Spinal cord (tissue), 4 donors: ENCODE measurements around the gene GP5. TPM values are rescaled to one million over a fixed set of nuclear protein-coding genes. Genes with fewer than 3 reads are reported as not detected.

ENCODE experiments used
- polyA plus RNA-seq, 2 donors: library from polyadenylated mRNA; unstranded; fragments of 120-200 nt; gene quantifications; one replicate each; pipeline ENCODE4 v1.2.1, GENCODE V29; 2013; ENCODE audit not compliant: insufficient read length in 2 of 2
- total RNA-seq, 2 donors: library from RNA; depleted of rRNA in 1 of 2; stranded (reverse); fragments of 120-200 nt in 1 of 2; fragments of >200 nt in 1 of 2; gene quantifications; one replicate each; pipeline versions ENCODE4 v1.2.3 to v1.2.4, GENCODE V29; 2013 to 2014

The GP5 gene
- total and polyA plus RNA-seq, 4 donors, result 0.25 to 0.69 (median 0.31) TPM

Other genes starting within 250 kb of the GP5 start
- not detected for gene CPN2, start 47.9 kb downstream of the GP5 start, total RNA-seq
- gene CPN2, start 47.9 kb downstream of the GP5 start, polyA plus RNA-seq, result not detected
- gene LRRC15, start 29.5 kb downstream of the GP5 start, total RNA-seq, result under 1 TPM; 0.06 to 0.10 TPM
- under 1 TPM; 0.12 to 0.14 TPM for gene LRRC15, start 29.5 kb downstream of the GP5 start, polyA plus RNA-seq
- 100 to 1,000 TPM; 139 to 149 TPM for gene ATP13A3, start 87.7 kb upstream of the GP5 start, total RNA-seq
- gene ATP13A3, start 87.7 kb upstream of the GP5 start, polyA plus RNA-seq, result 10 to 100 TPM; 38.2 to 55.1 TPM
- gene TMEM44, start 234.2 kb upstream of the GP5 start, total RNA-seq, result 10 to 100 TPM; 13.8 TPM
- gene TMEM44, start 234.2 kb upstream of the GP5 start, polyA plus RNA-seq, result 10 to 100 TPM; 25.6 to 33.5 TPM